Fibroblast of lung (primary cell): ENCODE results near the gene ARRDC1.

Experiments used
- EZH2 ChIP-seq: IDR thresholded peaks from 2 replicates; pipeline ENCODE4 v1.5.1; 2012; ENCODE audit warnings: low read length, control low read depth, mild to moderate bottlenecking; ENCODE audit errors: missing control alignments
- TF ChIP-seq, protein P1 (sequence below), 2 donors: IDR thresholded peaks in 1 of 2; conservative IDR thresholded peaks in 1 of 2; 1 replicate in 1 of 2; 2 replicates in 1 of 2; pipeline ENCODE4 v1.5.1; 2011 to 2012; ENCODE audit warnings: low read length in 2 of 2, control low read depth in 1 of 2, inconsistent platforms in 1 of 2, low read depth in 1 of 2, mild to moderate bottlenecking in 1 of 2

DNA sequence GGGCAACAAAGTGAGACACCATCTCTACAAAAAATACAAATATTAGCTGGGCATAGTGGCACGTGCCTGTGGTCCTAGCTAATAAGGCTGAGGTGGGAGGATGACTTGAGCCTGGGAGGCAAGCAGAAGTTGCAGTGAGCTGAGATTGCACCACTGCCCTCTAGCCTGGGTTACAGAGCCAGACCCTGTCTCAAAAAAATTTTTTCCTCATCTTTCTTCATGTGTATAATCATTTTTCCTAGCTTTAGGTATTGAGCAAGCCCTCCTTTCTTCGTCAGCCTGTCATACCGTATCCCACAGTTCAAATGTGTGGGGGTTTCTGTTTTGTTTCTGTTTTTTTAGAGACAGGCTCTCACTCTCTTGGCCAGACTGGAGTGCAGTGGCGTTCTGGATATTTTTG lies 54.7 kb downstream of the ARRDC1 start:
- TF ChIP-seq, protein P1, sequence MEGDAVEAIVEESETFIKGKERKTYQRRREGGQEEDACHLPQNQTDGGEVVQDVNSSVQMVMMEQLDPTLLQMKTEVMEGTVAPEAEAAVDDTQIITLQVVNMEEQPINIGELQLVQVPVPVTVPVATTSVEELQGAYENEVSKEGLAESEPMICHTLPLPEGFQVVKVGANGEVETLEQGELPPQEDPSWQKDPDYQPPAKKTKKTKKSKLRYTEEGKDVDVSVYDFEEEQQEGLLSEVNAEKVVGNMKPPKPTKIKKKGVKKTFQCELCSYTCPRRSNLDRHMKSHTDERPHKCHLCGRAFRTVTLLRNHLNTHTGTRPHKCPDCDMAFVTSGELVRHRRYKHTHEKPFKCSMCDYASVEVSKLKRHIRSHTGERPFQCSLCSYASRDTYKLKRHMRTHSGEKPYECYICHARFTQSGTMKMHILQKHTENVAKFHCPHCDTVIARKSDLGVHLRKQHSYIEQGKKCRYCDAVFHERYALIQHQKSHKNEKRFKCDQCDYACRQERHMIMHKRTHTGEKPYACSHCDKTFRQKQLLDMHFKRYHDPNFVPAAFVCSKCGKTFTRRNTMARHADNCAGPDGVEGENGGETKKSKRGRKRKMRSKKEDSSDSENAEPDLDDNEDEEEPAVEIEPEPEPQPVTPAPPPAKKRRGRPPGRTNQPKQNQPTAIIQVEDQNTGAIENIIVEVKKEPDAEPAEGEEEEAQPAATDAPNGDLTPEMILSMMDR (conservative IDR thresholded peaks at IDR 0.05 in 1 of 2, IDR thresholded peaks at IDR 0.05 in 1 of 2; ENCODE audit: low read depth in 1 of 2, low read length in 2 of 2), result no peak
- TF ChIP-seq EZH2, result no peak
